ENCODE measurements around the gene TLDC2. TPM values are rescaled to one million over a fixed set of nuclear protein-coding genes. Genes with fewer than 3 reads are reported as not detected.

Gene TLDC2
- total RNA-seq = not detected in 2 replicates

DNA sequence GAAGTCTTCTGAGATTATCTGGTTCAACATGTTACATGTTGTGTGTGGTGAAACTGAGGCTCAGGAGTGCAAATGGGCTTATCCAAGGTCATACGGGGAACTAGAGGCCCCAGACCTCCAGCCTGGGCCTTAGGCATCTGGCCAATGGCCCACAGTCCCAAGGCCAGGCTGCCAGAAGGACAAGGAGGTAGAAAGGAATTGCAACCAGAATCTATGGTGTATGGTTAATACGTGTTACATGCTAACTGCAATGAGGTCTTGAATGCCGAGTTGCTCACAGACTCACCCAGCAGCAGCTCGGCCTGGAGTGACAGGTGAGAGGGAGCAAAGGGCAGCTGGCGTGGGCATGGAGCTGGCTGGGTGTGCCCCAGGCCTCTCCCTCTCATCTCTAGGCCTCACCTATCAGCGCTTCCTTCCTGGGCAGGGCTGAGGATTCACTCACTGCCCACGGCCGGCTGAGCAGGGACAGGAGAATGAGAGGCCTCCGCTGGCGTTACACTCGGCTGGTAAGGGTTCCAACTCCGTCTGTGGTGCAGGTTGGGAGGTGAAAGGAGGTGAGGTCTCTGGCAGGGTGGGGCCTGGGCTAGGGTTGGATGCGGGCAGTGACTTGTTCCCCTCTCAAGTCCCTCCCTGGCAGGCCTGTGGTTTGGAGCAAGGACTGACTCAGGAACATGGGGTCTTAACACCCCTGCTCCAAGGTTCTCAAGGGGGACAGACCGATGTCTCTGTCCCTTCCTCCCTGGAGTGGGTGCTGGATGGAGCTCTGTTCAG lies at the start of gene TLDC2:
Gene TLDC2, plus strand, starts transcription at position 437 of the 771 bp plus-strand sequence. Its CDS starts 37 bp downstream, at position 474.

Other genes with a start within 250 kb of the TLDC2 start
- 0.10 TPM in 1 of 2 replicates, not detected in the other for gene SLA2, start 229.9 kb upstream of the TLDC2 start, total RNA-seq
- gene NDRG3, start 130.0 kb upstream of the TLDC2 start, total RNA-seq = 18.0 and 25.7 TPM in 2 replicates
- gene DSN1, start 102.4 kb upstream of the TLDC2 start, total RNA-seq = 13.1 and 19.2 TPM in 2 replicates
- gene SAMHD1, start 75.6 kb downstream of the TLDC2 start, total RNA-seq = 22.2 and 36.2 TPM in 2 replicates
- gene RBL1, start 219.9 kb downstream of the TLDC2 start, total RNA-seq = 6.9 and 13.9 TPM in 2 replicates